PC-9 (cell line): ENCODE results near the gene TMEM18.

Source experiments
- CTCF ChIP-seq: fragments of 200-600 bp; sonication (generic); conservative IDR thresholded peaks from 2 replicates; pipeline ENCODE4 v1.6.1; 2017; ENCODE audit warnings: mixed run types, antibody characterized with exemption, mild to moderate bottlenecking, moderate library complexity
- EZH2 ChIP-seq: fragments of 200-600 bp; sonication (generic); IDR thresholded peaks from 2 replicates; pipeline ENCODE4 v1.8.0; 2017; ENCODE audit warnings: antibody characterized with exemption, low read depth

GRCh38 chr2:647003-647560 lies 30.1 kb downstream of the TMEM18 start:
- TF ChIP-seq CTCF (no peak), EZH2 (no peak)
